IPS-11a (cell line): ENCODE data around the gene KRT76.

Experiments used
- H3K4me3 ChIP-seq: one replicate; pipeline ENCODE4 v1.5.1; 2013; ENCODE audit warnings: low read depth, low read length, control low read depth

The KRT76 gene

GRCh38 chr12:52742196-52742580 is 35.0 kb downstream of the KRT76 start:
- no peak overlapping the region for H3K4me3 ChIP-seq

- no peak overlapping the region for H3K4me3 ChIP-seq
Measured at GRCh38 chr12:52741375-52742195, 35.6 kb downstream of the KRT76 start.

GRCh38 chr12:52740584-52740983 is 36.6 kb downstream of the KRT76 start:
- no peak overlapping the region for H3K4me3 ChIP-seq

GRCh38 chr12:52739963-52740362 is 37.2 kb downstream of the KRT76 start:
- no peak overlapping the region for H3K4me3 ChIP-seq

GRCh38 chr12:52735816-52736632 is 41.1 kb downstream of the KRT76 start:
- no peak overlapping the region for H3K4me3 ChIP-seq

GRCh38 chr12:52735106-52735505 is 42.0 kb downstream of the KRT76 start:
- H3K4me3 ChIP-seq: no peak overlapping the region

GRCh38 chr12:52730793-52731192 is 46.4 kb downstream of the KRT76 start:
- H3K4me3 ChIP-seq: no peak overlapping the region

- no peak overlapping the region for H3K4me3 ChIP-seq
Measured at GRCh38 chr12:52730383-52730782, 46.8 kb downstream of the KRT76 start.

GRCh38 chr12:52729147-52729546 is 48.0 kb downstream of the KRT76 start:
- no peak overlapping the region for H3K4me3 ChIP-seq

GRCh38 chr12:52728374-52728773 is 48.8 kb downstream of the KRT76 start:
- H3K4me3 ChIP-seq: no peak overlapping the region

GRCh38 chr12:52727037-52727436 is 50.1 kb downstream of the KRT76 start:
- no peak overlapping the region for H3K4me3 ChIP-seq

GRCh38 chr12:52726451-52726850 is 50.7 kb downstream of the KRT76 start:
- no peak overlapping the region for H3K4me3 ChIP-seq

GRCh38 chr12:52724384-52724783 is 52.8 kb downstream of the KRT76 start:
- H3K4me3 ChIP-seq: no peak overlapping the region

GRCh38 chr12:52722680-52723079 is 54.5 kb downstream of the KRT76 start:
- no peak overlapping the region for H3K4me3 ChIP-seq

- H3K4me3 ChIP-seq: no peak overlapping the region
Measured at GRCh38 chr12:52721838-52722470, 55.2 kb downstream of the KRT76 start.

- no peak overlapping the region for H3K4me3 ChIP-seq
Measured at GRCh38 chr12:52720365-52720886, 56.7 kb downstream of the KRT76 start.
